ENCODE results near the gene FKBP6. TPM values are rescaled to one million over a fixed set of nuclear protein-coding genes. Genes with fewer than 3 reads are reported as not detected.

FKBP6 gene
- total and polyA plus RNA-seq, 9 of the 15 experiments (the other 6 are each of a cell fraction or from before 2014, with no cell fraction given), result not detected

DNA sequence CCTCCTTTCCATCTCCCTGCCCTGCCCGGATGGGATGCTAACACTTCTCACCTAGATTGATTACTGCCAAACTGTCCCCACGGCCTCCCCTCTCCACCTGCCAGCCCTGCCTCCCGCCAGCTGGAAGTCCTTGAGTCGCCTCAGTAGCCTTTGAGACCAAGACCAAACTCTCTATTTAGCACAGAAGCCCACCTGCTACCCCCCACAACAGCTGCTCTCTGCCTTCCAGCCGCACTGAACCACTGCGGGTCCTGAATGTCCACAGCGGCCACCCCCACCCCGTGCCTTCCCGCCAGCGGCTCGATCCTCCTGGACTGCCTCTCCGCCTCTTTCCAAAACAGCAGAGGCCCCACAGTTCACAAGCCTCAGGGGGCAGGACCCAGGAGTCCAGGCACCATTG lies 39.0 kb downstream of the FKBP6 start:
- peaks cover 5% of the 10 kb centered on the region; the same call in 1 of the 2 replicates for H4K20me1 ChIP-seq (replicated peaks; ENCODE audit: control insufficient read depth, insufficient read depth, low read length)
- no peaks in the 10 kb centered on the region for H3K9me3 ChIP-seq (replicated peaks; ENCODE audit: control insufficient read depth, insufficient read depth, low read depth, low read length)
- in situ Hi-C loops (cut with MboI) (no loop called here), intact Hi-C loops (cut with micrococcal nuclease) (no loop called here)
- ChIA-PET CTCF (ENCODE audit: low intra/inter-chr PET ratio) (no interaction called here), POLR2A (interaction anchor here (0.6 to 0.7 kb wide), 2 partner anchors 110 to 779 kb away, joined by 3 read pairs; no protein-coding TSS in a partner anchor)
- H3K4me1 ChIP-seq (replicated peaks in 1 of 2; ENCODE audit: control insufficient read depth in 2 of 2, insufficient read depth in 2 of 2, low read length in 2 of 2), result peaks cover 0 to 15% of the 10 kb centered on the region in 2 experiments; a peak in 1 of 5 replicates
- ATAC-seq (no peak; the same call in 2 of the 3 replicates), DNase-seq (ENCODE audit: extremely low read depth in 1 of 4, low spot score in 3 of 4) (peak in 1 of 4 experiments; percentile 11), FAIRE-seq (no peak)
- H3K9me1 ChIP-seq (ENCODE audit: control insufficient read depth, insufficient read depth, low read length), result no peaks in the 10 kb centered on the region
- WGBS (ENCODE audit: insufficient coverage, low coverage, missing lambda C conversion rate), result 5% methylated on average over 12 of the region's 12 CpGs
- 0 out of 4 replicates have a peak overlapping the region, but pooled peaks of 1 of the 2 experiments have one; percentile 23 for H3K9ac ChIP-seq (ENCODE audit: insufficient read depth in 1 of 2, low read depth in 2 of 2, low read length in 2 of 2)
- no peaks in the 10 kb centered on the region for H3K36me3 ChIP-seq (ENCODE audit: control insufficient read depth, insufficient read depth, low read length)
- no peak for TF ChIP-seq ZNF780A (CRISPR knock-in tag; IDR thresholded peaks at IDR 0.05)
- TF ChIP-seq POLR2AphosphoS2 (IDR thresholded peaks at IDR 0.05; ENCODE audit: low read length), result no peak
- no peak for TF ChIP-seq DEAF1 (CRISPR knock-in tag; IDR thresholded peaks at IDR 0.05)
- no peak for TF ChIP-seq EP400 (IDR thresholded peaks at IDR 0.05)
- TF ChIP-seq CHD4 (IDR thresholded peaks at IDR 0.05; ENCODE audit: insufficient read depth, insufficient replicate concordance, low read depth, low read length, poor library complexity, severe bottlenecking), result no peak
- no peak for TF ChIP-seq ELK1 (CRISPR knock-in tag; IDR thresholded peaks at IDR 0.05)
- TF ChIP-seq ATF7 (IDR thresholded peaks at IDR 0.05), result no peak
- H3K4me3 ChIP-seq, result no peak overlapping the region
- H3K27me3 ChIP-seq (ENCODE audit: control insufficient read depth in 2 of 2, insufficient read depth in 2 of 2, low read length in 2 of 2), result peaks cover 48 to 68% of the 10 kb centered on the region in 2 experiments
- no peaks in the 10 kb centered on the region for H3K79me2 ChIP-seq (ENCODE audit: control insufficient read depth, insufficient read depth, low read length)
- no peak overlapping the region for H3K27ac ChIP-seq (ENCODE audit: extremely low read depth, low read depth, low read length)
- H3K4me2 ChIP-seq (ENCODE audit: insufficient read depth, low read length), result no peak overlapping the region
- no TSS peak for BruUV-seq (replicated peaks)
- no peak overlapping the region for H2AFZ ChIP-seq (ENCODE audit: low read depth, low read length)
